ENCODE data around the gene CDKL2.

- TF ChIP-seq CTCF (IDR thresholded peaks at IDR 0.05; ENCODE audit: poor library complexity, severe bottlenecking) (no peak), EZH2 (IDR thresholded peaks at IDR 0.05; ENCODE audit: borderline replicate concordance, insufficient read depth, low read length, poor library complexity, severe bottlenecking) (no peak), POLR2AphosphoS5 (IDR thresholded peaks at IDR 0.05) (no peak), REST (IDR thresholded peaks at IDR 0.05; ENCODE audit: borderline replicate concordance) (no peak), EP300 (conservative IDR thresholded peaks at IDR 0.05; ENCODE audit: poor library complexity, severe bottlenecking) (no peak), RAD21 (conservative IDR thresholded peaks at IDR 0.05) (no peak)
Observed at GRCh38 chr4:75658876-75659275, 28.5 kb upstream of the CDKL2 start.

Data from neural cell (in vitro differentiated cells).